Mammary epithelial cell (primary cell): Measurements from ENCODE around the gene COPZ1.

Experiments
- EZH2 ChIP-seq: IDR thresholded peaks from 2 replicates; pipeline ENCODE4 v1.6.1; 2012; ENCODE audit warnings: low read length, inconsistent platforms, borderline replicate concordance
- TF ChIP-seq, protein P1 (sequence below), 2 donors: IDR thresholded peaks in 1 of 2; conservative IDR thresholded peaks in 1 of 2; 2 replicates each; pipeline ENCODE4 v1.5.1; 2011 to 2012; ENCODE audit warnings: inconsistent platforms in 2 of 2, low read length in 2 of 2, mild to moderate bottlenecking in 2 of 2, control low read depth in 1 of 2, low read depth in 1 of 2; ENCODE audit not compliant: insufficient read depth in 1 of 2; ENCODE audit errors: extremely low read depth in 1 of 2

DNA sequence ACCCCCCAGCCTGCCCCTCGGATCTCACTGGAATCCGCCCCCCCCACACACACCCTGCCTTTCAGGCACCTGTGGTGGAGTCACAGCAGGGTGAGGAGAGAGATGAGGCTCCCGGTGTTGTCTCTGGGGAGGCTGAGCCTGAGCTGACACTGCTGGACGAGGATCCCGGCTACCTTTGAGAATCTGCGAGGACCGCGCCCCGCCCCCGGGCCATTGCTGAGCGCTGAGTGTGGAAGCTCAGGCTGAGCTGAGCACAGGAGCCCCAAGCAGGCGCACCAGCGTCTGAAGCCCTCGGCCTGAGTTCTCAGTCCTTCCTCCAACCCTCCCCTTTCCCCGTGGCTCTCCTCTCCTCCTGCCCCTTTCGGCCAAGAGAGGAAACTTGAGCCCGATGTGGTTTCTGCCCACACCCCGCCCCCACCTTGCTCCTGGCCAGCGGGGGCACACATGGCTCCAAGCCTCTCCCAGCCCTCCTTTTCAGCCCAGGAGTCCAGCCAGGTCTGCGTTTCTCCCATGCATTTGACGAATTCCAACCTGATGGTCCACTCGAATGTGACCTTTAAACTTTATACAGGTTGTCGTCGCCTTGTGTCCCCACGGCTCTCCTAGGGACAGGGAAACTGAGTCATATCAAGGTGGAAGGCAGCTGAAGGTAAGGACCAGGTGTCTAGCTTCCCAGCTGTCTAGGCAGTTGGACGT lies 24.1 kb upstream of the COPZ1 start, which contains the start of gene NFE2:
- TF ChIP-seq, protein P1, sequence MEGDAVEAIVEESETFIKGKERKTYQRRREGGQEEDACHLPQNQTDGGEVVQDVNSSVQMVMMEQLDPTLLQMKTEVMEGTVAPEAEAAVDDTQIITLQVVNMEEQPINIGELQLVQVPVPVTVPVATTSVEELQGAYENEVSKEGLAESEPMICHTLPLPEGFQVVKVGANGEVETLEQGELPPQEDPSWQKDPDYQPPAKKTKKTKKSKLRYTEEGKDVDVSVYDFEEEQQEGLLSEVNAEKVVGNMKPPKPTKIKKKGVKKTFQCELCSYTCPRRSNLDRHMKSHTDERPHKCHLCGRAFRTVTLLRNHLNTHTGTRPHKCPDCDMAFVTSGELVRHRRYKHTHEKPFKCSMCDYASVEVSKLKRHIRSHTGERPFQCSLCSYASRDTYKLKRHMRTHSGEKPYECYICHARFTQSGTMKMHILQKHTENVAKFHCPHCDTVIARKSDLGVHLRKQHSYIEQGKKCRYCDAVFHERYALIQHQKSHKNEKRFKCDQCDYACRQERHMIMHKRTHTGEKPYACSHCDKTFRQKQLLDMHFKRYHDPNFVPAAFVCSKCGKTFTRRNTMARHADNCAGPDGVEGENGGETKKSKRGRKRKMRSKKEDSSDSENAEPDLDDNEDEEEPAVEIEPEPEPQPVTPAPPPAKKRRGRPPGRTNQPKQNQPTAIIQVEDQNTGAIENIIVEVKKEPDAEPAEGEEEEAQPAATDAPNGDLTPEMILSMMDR (conservative IDR thresholded peaks at IDR 0.05 in 1 of 2, IDR thresholded peaks at IDR 0.05 in 1 of 2; ENCODE audit: extremely low read depth in 1 of 2, insufficient read depth in 1 of 2, low read depth in 1 of 2, low read length in 2 of 2), result no peak
- TF ChIP-seq EZH2, result no peak
